NCI-H2107 treated with DMSO at 0.1 percent for 48 hours (cell line): ENCODE measurements around the gene ITM2C.

Experiments used
- DNase-seq: peaks from one replicate; lab custom pipeline; 2025; ENCODE audit not compliant: unreplicated experiment; lab: John Stamatoyannopoulos, UW

The ITM2C gene

GRCh38 chr2:230864605-230865306, at the start of gene ITM2C:
Gene ITM2C (plus strand): TSS chr2:230864942. CDS start chr2:230865026, 84 bp downstream.
- DNase-seq, result no peak

- no peak for DNase-seq
Measured at GRCh38 chr2:230815088-230815487, 49.7 kb upstream of the ITM2C start.

GRCh38 chr2:230816735-230817134, 48.0 kb upstream of the ITM2C start:
- no peak for DNase-seq

GRCh38 chr2:230819433-230819832, 45.3 kb upstream of the ITM2C start:
- no peak for DNase-seq

GRCh38 chr2:230821261-230821990, 43.3 kb upstream of the ITM2C start:
- DNase-seq, result no peak

GRCh38 chr2:230821991-230822520, 42.7 kb upstream of the ITM2C start:
- no peak for DNase-seq

GRCh38 chr2:230823264-230823964, 41.3 kb upstream of the ITM2C start:
- DNase-seq, result no peak

GRCh38 chr2:230824406-230824978, 40.2 kb upstream of the ITM2C start:
- DNase-seq, result peak; percentile 42

- no peak for DNase-seq
Measured at GRCh38 chr2:230825354-230825753, 39.4 kb upstream of the ITM2C start.

- DNase-seq, result no peak
Measured at GRCh38 chr2:230827774-230828271, 36.9 kb upstream of the ITM2C start.

GRCh38 chr2:230828272-230828961, 36.3 kb upstream of the ITM2C start:
- DNase-seq, result no peak

- no peak for DNase-seq
Measured at GRCh38 chr2:230829293-230829692, 35.4 kb upstream of the ITM2C start.

- no peak for DNase-seq
Measured at GRCh38 chr2:230829959-230830358, 34.8 kb upstream of the ITM2C start.

GRCh38 chr2:230830428-230830827, 34.3 kb upstream of the ITM2C start:
- DNase-seq, result no peak

- no peak for DNase-seq
Measured at GRCh38 chr2:230840301-230840700, 24.4 kb upstream of the ITM2C start.

GRCh38 chr2:230842473-230842872, 22.3 kb upstream of the ITM2C start:
- DNase-seq, result no peak

- DNase-seq, result no peak
Measured at GRCh38 chr2:230843132-230843531, 21.6 kb upstream of the ITM2C start.

GRCh38 chr2:230846360-230846759, 18.4 kb upstream of the ITM2C start:
- no peak for DNase-seq

- DNase-seq, result peak; percentile 23
Measured at GRCh38 chr2:230847883-230848388, 16.8 kb upstream of the ITM2C start.

- no peak for DNase-seq
Measured at GRCh38 chr2:230849633-230850357, 14.9 kb upstream of the ITM2C start.
